RWPE2 (cell line): ENCODE measurements around the gene B3GNT9.

Source experiments
- ATAC-seq: fragments of 200-7000 bp; cut with Tn5 transposase; 3 replicates; pipeline ENCODE4 v1.9.1; 2021; ENCODE audit warnings: low read depth
- DNase-seq: peaks from one replicate; pipeline ENCODE4 v3.0.0-alpha.2; 2020; ENCODE audit warnings: low spot score
- H3K27ac ChIP-seq: fragments of 450-650 bp; 2 replicates; pipeline ENCODE4 v1.5.1; 2017; ENCODE audit warnings: mild to moderate bottlenecking; ENCODE audit not compliant: poor library complexity, severe bottlenecking
- H3K27me3 ChIP-seq: fragments of 250-450 bp; sonication (Bioruptor Pico); 2 replicates; pipeline ENCODE4 v1.5.1; 2021; ENCODE audit warnings: mild to moderate bottlenecking, moderate library complexity; ENCODE audit not compliant: insufficient read depth, poor library complexity, severe bottlenecking
- H3K36me3 ChIP-seq: fragments of 250-450 bp; sonication (Bioruptor Pico); 2 replicates; pipeline ENCODE4 v1.5.1; 2020; ENCODE audit warnings: low read depth, mild to moderate bottlenecking, moderate library complexity
- H3K4me1 ChIP-seq: fragments of 250-450 bp; sonication (Bioruptor Pico); 2 replicates; pipeline ENCODE4 v1.5.1; 2021; ENCODE audit warnings: mild to moderate bottlenecking, moderate library complexity; ENCODE audit not compliant: insufficient read depth, poor library complexity, severe bottlenecking
- H3K4me3 ChIP-seq: fragments of 250-450 bp; sonication (Bioruptor Pico); 2 replicates; pipeline ENCODE4 v1.5.1; 2021; ENCODE audit warnings: mild to moderate bottlenecking, moderate library complexity; ENCODE audit not compliant: severe bottlenecking
- H3K9me3 ChIP-seq: fragments of 250-450 bp; sonication (Bioruptor Pico); 2 replicates; pipeline ENCODE4 v1.5.1; 2021; ENCODE audit warnings: mild to moderate bottlenecking, moderate library complexity; ENCODE audit not compliant: severe bottlenecking
- CTCF ChIP-seq: fragments of 450-650 bp; IDR thresholded peaks from one replicate; pipeline ENCODE4 v1.5.1; 2017; ENCODE audit warnings: mild to moderate bottlenecking, moderate library complexity; ENCODE audit not compliant: poor library complexity, severe bottlenecking

The B3GNT9 gene

GRCh38 chr16:67162506-67163163 is 11.8 kb upstream of the B3GNT9 start:
- no peak for DNase-seq
- TF ChIP-seq CTCF, result no peak
- Histone ChIP-seq H3K9me3 (no peaks in the 10 kb centered on the region), H3K4me3 (no peak overlapping the region), H3K27me3 (no peaks in the 10 kb centered on the region), H3K36me3 (no peaks in the 10 kb centered on the region), H3K4me1 (no peaks in the 10 kb centered on the region), H3K27ac (peak overlapping the region; percentile 43)
- no peak for ATAC-seq

GRCh38 chr16:67161595-67162058 is 10.8 kb upstream of the B3GNT9 start:
- Histone ChIP-seq H3K9me3 (no peaks in the 10 kb centered on the region), H3K27ac (no peak overlapping the region), H3K27me3 (no peaks in the 10 kb centered on the region), H3K4me1 (no peaks in the 10 kb centered on the region), H3K36me3 (no peaks in the 10 kb centered on the region), H3K4me3 (no peak overlapping the region)
- DNase-seq (no peak), ATAC-seq (no peak)
- no peak for TF ChIP-seq CTCF

GRCh38 chr16:67158637-67159600 is 8.1 kb upstream of the B3GNT9 start:
- Histone ChIP-seq H3K36me3 (no peaks in the 10 kb centered on the region), H3K9me3 (no peaks in the 10 kb centered on the region), H3K27me3 (no peaks in the 10 kb centered on the region), H3K4me3 (peak overlapping the region; percentile 61), H3K4me1 (no peaks in the 10 kb centered on the region), H3K27ac (peak overlapping the region; percentile 46)
- TF ChIP-seq CTCF, result no peak
- ATAC-seq (no peak), DNase-seq (peak; percentile 70)

GRCh38 chr16:67157892-67158635 is 7.3 kb upstream of the B3GNT9 start:
- Histone ChIP-seq H3K27ac (no peak overlapping the region), H3K4me3 (no peak overlapping the region), H3K4me1 (no peaks in the 10 kb centered on the region), H3K9me3 (no peaks in the 10 kb centered on the region), H3K27me3 (no peaks in the 10 kb centered on the region), H3K36me3 (no peaks in the 10 kb centered on the region)
- DNase-seq (no peak), ATAC-seq (no peak)
- no peak for TF ChIP-seq CTCF
